SK-N-SH (cell line): ENCODE data around the gene PKN2. TPM values are rescaled to one million over a fixed set of nuclear protein-coding genes. Genes with fewer than 3 reads are reported as not detected.

Experiments
- CTCF ChIA-PET: fragments of 300-600, 350-600 bp; formaldehyde crosslinking; extraction: SDS; loops from one replicate; lab custom pipeline; 2021; lab: Yijun Ruan, JAX
- POLR2A ChIA-PET: fragments of 350-600 bp; sonication (Branson Sonifier 250); formaldehyde crosslinking; extraction: SDS; loops from one replicate; lab custom pipeline; 2020; ENCODE audit warnings: antibody characterized with exemption, inconsistent platforms; lab: Yijun Ruan, JAX
- DNase-seq: peaks from one replicate; pipeline ENCODE4 v3.0.0; 2012
- H2AFZ ChIP-seq: fragments of 200-600 bp; sonication (generic); 2 replicates; pipeline ENCODE4 v1.8.1; 2016; ENCODE audit warnings: antibody characterized with exemption, mild to moderate bottlenecking, low read depth
- H3F3A ChIP-seq: fragments of 200-600 bp; sonication (generic); replicated peaks from 2 replicates; pipeline ENCODE3; 2016; ENCODE audit warnings: antibody characterized with exemption, mild to moderate bottlenecking; ENCODE audit not compliant: insufficient read depth
- H3K27ac ChIP-seq, 2 experiments: fragments of 200-500 bp in 1 of 2; fragments of 200-600 bp in 1 of 2; sonication (Bioruptor generic) in 1 of 2; sonication (generic), shearing (Covaris generic) in 1 of 2; 2 replicates each; pipeline versions ENCODE4 v1.5.1 to v1.6.1; 2014 to 2016; ENCODE audit warnings: low read depth in 2 of 2, inconsistent platforms in 1 of 2, low read length in 1 of 2, mild to moderate bottlenecking in 1 of 2, mixed read lengths in 1 of 2
- H3K27me3 ChIP-seq: fragments of 200-600 bp; sonication (generic), shearing (Covaris generic); 2 replicates; pipeline ENCODE4 v1.6.1; 2016; ENCODE audit warnings: mixed run types; ENCODE audit not compliant: insufficient read depth
- H3K36me3 ChIP-seq, 2 experiments: fragments of 200-500 bp in 1 of 2; fragments of 200-600 bp in 1 of 2; sonication (Bioruptor generic) in 1 of 2; sonication (generic) in 1 of 2; replicated peaks in 1 of 2; 2 replicates each; pipeline versions ENCODE3 to v1.5.1; 2014 to 2016; ENCODE audit warnings: low read length in 1 of 2, mild to moderate bottlenecking in 1 of 2; ENCODE audit not compliant: insufficient read depth in 2 of 2, control insufficient read depth in 1 of 2
- H3K4me1 ChIP-seq, 2 experiments: fragments of 200-500 bp in 1 of 2; fragments of 200-600 bp in 1 of 2; sonication (Bioruptor generic) in 1 of 2; sonication (generic), shearing (Covaris generic) in 1 of 2; 2 replicates each; pipeline versions ENCODE4 v1.5.1 to v1.6.1; 2014 to 2016; ENCODE audit warnings: low read depth in 1 of 2, low read length in 1 of 2, mixed run types in 1 of 2; ENCODE audit not compliant: insufficient read depth in 2 of 2, control insufficient read depth in 1 of 2
- H3K4me2 ChIP-seq: fragments of 200-600 bp; sonication (generic), shearing (Covaris generic); 2 replicates; pipeline ENCODE4 v1.6.1; 2017; ENCODE audit warnings: mixed run types
- H3K4me3 ChIP-seq, 2 experiments: fragments of 200-500 bp in 1 of 2; fragments of 200-600 bp in 1 of 2; sonication (Bioruptor generic) in 1 of 2; sonication (generic), shearing (Covaris generic) in 1 of 2; 2 replicates each; pipeline versions ENCODE4 v1.5.1 to v1.8.1; 2014 to 2016; ENCODE audit warnings: low read depth in 2 of 2, inconsistent platforms in 1 of 2, low read length in 1 of 2, mild to moderate bottlenecking in 1 of 2, mixed read lengths in 1 of 2, moderate library complexity in 1 of 2
- H3K79me2 ChIP-seq: fragments of 200-600 bp; sonication (generic); 2 replicates; pipeline ENCODE4 v1.8.1; 2017; ENCODE audit warnings: mild to moderate bottlenecking; ENCODE audit not compliant: insufficient read depth
- H3K9ac ChIP-seq: fragments of 200-600 bp; sonication (generic); 2 replicates; pipeline ENCODE4 v1.6.1; 2017; ENCODE audit warnings: mixed run types
- H3K9me2 ChIP-seq: fragments of 200-600 bp; sonication (generic); 2 replicates; pipeline ENCODE4 v1.6.1; 2017; ENCODE audit warnings: mixed run types
- H3K9me3 ChIP-seq: fragments of 200-600 bp; sonication (generic); 2 replicates; pipeline ENCODE4 v1.6.1; 2017; ENCODE audit warnings: mixed run types, mild to moderate bottlenecking, moderate library complexity
- H4K20me1 ChIP-seq: fragments of 200-600 bp; sonication (generic); 2 replicates; pipeline ENCODE4 v1.6.1; 2017; ENCODE audit warnings: mild to moderate bottlenecking, mixed run types; ENCODE audit not compliant: insufficient read depth
- CHD2 ChIP-seq: fragments of 150-350 bp; IDR thresholded peaks from 2 replicates; pipeline ENCODE4 v1.6.1; 2018; ENCODE audit warnings: low read length; ENCODE audit not compliant: partially characterized antibody
- ELF1 ChIP-seq: IDR thresholded peaks from 2 replicates; pipeline ENCODE4 v1.4.0; 2012
- EP300 ChIP-seq, 2 experiments: IDR thresholded peaks; 2 replicates each; pipeline versions ENCODE4 v1.4.0 to v1.6.1; 2012; ENCODE audit warnings: borderline replicate concordance in 1 of 2, low read depth in 1 of 2, low read length in 1 of 2
- EZH2phosphoT487 ChIP-seq: fragments of 200-600 bp; sonication (generic); IDR thresholded peaks from 2 replicates; pipeline ENCODE4 v1.6.1; 2017; ENCODE audit warnings: low read depth, mixed run types, mild to moderate bottlenecking, antibody characterized with exemption, moderate library complexity, borderline replicate concordance
- FOSL2 ChIP-seq: IDR thresholded peaks from 2 replicates; pipeline ENCODE4 v1.4.0; 2012; ENCODE audit warnings: low read depth, mild to moderate bottlenecking, moderate library complexity, borderline replicate concordance
- GABPA ChIP-seq: IDR thresholded peaks from 2 replicates; pipeline ENCODE4 v1.4.0; 2012; ENCODE audit warnings: low read depth, mild to moderate bottlenecking
- JUND ChIP-seq: IDR thresholded peaks from 2 replicates; pipeline ENCODE4 v1.4.0; 2012
- MAX ChIP-seq: IDR thresholded peaks from 2 replicates; pipeline ENCODE4 v1.4.0; 2012; ENCODE audit warnings: low read depth
- MEF2A ChIP-seq: IDR thresholded peaks from 2 replicates; pipeline ENCODE4 v1.4.0; 2012; ENCODE audit warnings: low read depth, borderline replicate concordance
- NRF1 ChIP-seq: IDR thresholded peaks from 2 replicates; pipeline ENCODE4 v1.6.1; 2012; ENCODE audit warnings: low read depth, mild to moderate bottlenecking, low read length
- PBX3 ChIP-seq: IDR thresholded peaks from 2 replicates; pipeline ENCODE4; 2012
- REST ChIP-seq: IDR thresholded peaks from 2 replicates; pipeline ENCODE4 v1.6.1; 2012; ENCODE audit warnings: mild to moderate bottlenecking, low read depth, low read length, moderate library complexity
- RFX5 ChIP-seq: IDR thresholded peaks from 2 replicates; pipeline ENCODE4 v1.6.1; 2012; ENCODE audit warnings: mild to moderate bottlenecking, improper control_type of control experiment, low read length
- RXRA ChIP-seq: IDR thresholded peaks from 2 replicates; pipeline ENCODE4 v1.4.0; 2012; ENCODE audit warnings: low read depth, mild to moderate bottlenecking, borderline replicate concordance
- SIN3A ChIP-seq: IDR thresholded peaks from 2 replicates; pipeline ENCODE4 v1.6.1; 2012; ENCODE audit warnings: low read depth, mild to moderate bottlenecking, low read length, moderate library complexity, borderline replicate concordance
- SMC3 ChIP-seq: IDR thresholded peaks from 2 replicates; pipeline ENCODE4 v1.6.1; 2012; ENCODE audit warnings: low read depth, low read length, improper control_type of control experiment
- TAF1 ChIP-seq: IDR thresholded peaks from 2 replicates; pipeline ENCODE4 v1.6.1; 2012; ENCODE audit warnings: low read depth, mild to moderate bottlenecking, low read length, moderate library complexity, borderline replicate concordance
- TCF12 ChIP-seq: IDR thresholded peaks from 2 replicates; pipeline ENCODE4 v1.4.0; 2012
- TEAD4 ChIP-seq: IDR thresholded peaks from 2 replicates; pipeline ENCODE4 v1.4.0; 2012; ENCODE audit warnings: mild to moderate bottlenecking, borderline replicate concordance; ENCODE audit not compliant: insufficient read depth
- USF1 ChIP-seq: IDR thresholded peaks from 2 replicates; pipeline ENCODE4 v1.4.0; 2012; ENCODE audit warnings: low read depth, borderline replicate concordance
- USF2 ChIP-seq: fragments of 150-350 bp; IDR thresholded peaks from 2 replicates; pipeline ENCODE4 v1.6.1; 2017; ENCODE audit warnings: antibody characterized with exemption, low read length, low read depth, borderline replicate concordance
- WGBS: methylation state at CpG from one replicate; pipeline ENCODE4 v1.1.6; 2017; ENCODE audit warnings: low lambda C conversion rate; 5-methylcytosine and 5-hydroxymethylcytosine counted together
- polyA plus RNA-seq, 3 experiments: library from polyadenylated mRNA; depleted of rRNA; stranded (reverse); fragments of >200 nt; gene quantifications; 2 replicates each; pipeline ENCODE4 v1.2.3, GENCODE V29; 2012

PKN2 gene
- polyA plus RNA-seq, 1 of the 3 experiments (the other 2 are of a cell fraction): 6.8 TPM

GRCh38 chr1:88647749-88648415, 36.2 kb upstream of the PKN2 start:
- Histone ChIP-seq H3K79me2 (no peaks in the 10 kb centered on the region), H3K4me2 (no peak overlapping the region), H3F3A (no peaks in the 10 kb centered on the region), H3K27ac (no peak overlapping the region), H3K4me1 (no peaks in the 10 kb centered on the region), H3K9ac (no peak overlapping the region), H4K20me1 (no peaks in the 10 kb centered on the region), H3K36me3 (no peaks in the 10 kb centered on the region), H3K9me2 (no peaks in the 10 kb centered on the region), H3K9me3 (no peaks in the 10 kb centered on the region), H3K27me3 (no peaks in the 10 kb centered on the region), H2AFZ (no peak overlapping the region), H3K4me3 (no peak overlapping the region)
- no peak for DNase-seq
- no peak for TF ChIP-seq SMC3
- TF ChIP-seq PBX3: no peak
- no peak for TF ChIP-seq REST
- no peak for TF ChIP-seq EZH2phosphoT487
- TF ChIP-seq FOSL2: no peak
- no peak for TF ChIP-seq USF1
- TF ChIP-seq EP300 (IDR thresholded peaks at IDR 0.05; ENCODE audit: borderline replicate concordance in 1 of 2, low read depth in 1 of 2, low read length in 1 of 2): no peak
- TF ChIP-seq NRF1: no peak
- no peak for TF ChIP-seq TAF1
- no peak for TF ChIP-seq ELF1
- TF ChIP-seq TEAD4: no peak
- POLR2A ChIA-PET: no interaction called here
- CTCF ChIA-PET: interaction anchor here (0.9 to 2.7 kb wide), 3 partner anchors 9 to 229 kb away, joined by 3 to 26 read pairs (median 3); no protein-coding TSS in a partner anchor
- WGBS: 69% methylated on average over 6 of the region's 6 CpGs

GRCh38 chr1:88648706-88649105, 35.4 kb upstream of the PKN2 start:
- H3K4me1 ChIP-seq: no peaks in the 10 kb centered on the region
- no peaks in the 10 kb centered on the region for H3K9me2 ChIP-seq
- 46% methylated on average over 2 of the region's 2 CpGs for WGBS
- H4K20me1 ChIP-seq: no peaks in the 10 kb centered on the region
- no peak overlapping the region for H3K9ac ChIP-seq
- no peak for TF ChIP-seq MEF2A
- TF ChIP-seq ELF1: no peak
- TF ChIP-seq CHD2: no peak
- TF ChIP-seq SIN3A: no peak
- TF ChIP-seq GABPA: no peak
- TF ChIP-seq RFX5: no peak
- TF ChIP-seq MAX: no peak
- TF ChIP-seq USF1: no peak
- no peak for TF ChIP-seq RXRA
- no peak for TF ChIP-seq USF2
- no peak for TF ChIP-seq JUND
- TF ChIP-seq TCF12: no peak
- TF ChIP-seq, all 33 proteins: peak for 0
- Histone ChIP-seq H2AFZ (0 out of 2 replicates have a peak overlapping the region, but pooled peaks have one; percentile 24), H3K79me2 (no peaks in the 10 kb centered on the region), H3F3A (no peaks in the 10 kb centered on the region), H3K4me2 (no peak overlapping the region), H3K27ac (no peak overlapping the region), H3K36me3 (no peaks in the 10 kb centered on the region), H3K9me3 (no peaks in the 10 kb centered on the region), H3K4me3 (no peak overlapping the region), H3K27me3 (no peaks in the 10 kb centered on the region)
- no peak for DNase-seq
- POLR2A ChIA-PET: no interaction called here
- CTCF ChIA-PET: no interaction called here
